Activated naive CD8-positive, alpha-beta T cell treated with anti-CD3 and anti-CD28 coated beads, Interleukin-2, amount 50 U/mL, for 24 hours (primary cell): Measurements from ENCODE around the gene TRIM38.
"Not testable (repeated sequence)": the region's sequence is repeated elsewhere in the genome, so short reads cannot be mapped to it uniquely, and the experiment has no call there.

Source experiments
- ATAC-seq: fragments of 150-1000 bp; cut with Tn5 transposase; one replicate; pipeline ENCODE4 v1.10.0; 2021
- DNase-seq: peaks from one replicate; pipeline ENCODE4 v3.0.0; 2021
- H3K27ac Mint-ChIP-seq: one replicate; pipeline ENCODE4 v1.8.0; 2021; ENCODE audit warnings: mild to moderate bottlenecking, mixed read lengths
- H3K27me3 Mint-ChIP-seq: one replicate; pipeline ENCODE4 v1.8.0; 2021; ENCODE audit warnings: mixed read lengths
- H3K36me3 Mint-ChIP-seq: one replicate; pipeline ENCODE4 v1.8.0; 2021; ENCODE audit warnings: low read depth, mixed read lengths
- H3K4me1 Mint-ChIP-seq: one replicate; pipeline ENCODE4 v1.8.0; 2021; ENCODE audit warnings: mixed read lengths
- H3K4me3 Mint-ChIP-seq: one replicate; pipeline ENCODE4 v1.8.0; 2021; ENCODE audit warnings: mild to moderate bottlenecking, moderate library complexity, mixed read lengths
- H3K9me3 Mint-ChIP-seq: one replicate; pipeline ENCODE4 v1.8.0; 2021; ENCODE audit warnings: mixed read lengths

The TRIM38 gene

DNA sequence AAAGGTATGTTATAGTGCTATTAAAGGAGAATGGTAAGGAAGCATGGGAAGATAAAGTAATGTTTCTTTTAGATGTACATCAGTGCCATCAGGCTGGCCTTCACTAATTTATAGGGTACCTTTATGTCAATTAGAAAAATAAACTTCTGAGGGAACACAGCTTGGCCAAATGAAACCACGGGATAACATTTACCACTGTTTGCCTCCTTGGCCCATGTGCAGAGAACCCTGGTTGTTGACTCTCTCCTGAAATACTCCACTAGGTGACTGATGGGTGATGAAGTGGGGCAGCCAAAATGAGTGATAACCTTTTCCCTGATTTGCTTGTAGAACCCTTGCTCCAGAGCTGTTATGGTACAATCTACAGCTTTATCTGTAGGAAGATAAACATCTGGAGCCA, 9.5 kb downstream of the TRIM38 start:
- no peak overlapping the region for H3K4me3 Mint-ChIP-seq
- H3K36me3 Mint-ChIP-seq: peaks cover 77% of the 10 kb centered on the region
- no peak for ATAC-seq
- H3K27ac Mint-ChIP-seq: peak overlapping the region; percentile 16
- H3K4me1 Mint-ChIP-seq: peaks cover 54% of the 10 kb centered on the region
- H3K9me3 Mint-ChIP-seq: no peaks in the 10 kb centered on the region
- no peak for DNase-seq
- H3K27me3 Mint-ChIP-seq: no peaks in the 10 kb centered on the region

DNA sequence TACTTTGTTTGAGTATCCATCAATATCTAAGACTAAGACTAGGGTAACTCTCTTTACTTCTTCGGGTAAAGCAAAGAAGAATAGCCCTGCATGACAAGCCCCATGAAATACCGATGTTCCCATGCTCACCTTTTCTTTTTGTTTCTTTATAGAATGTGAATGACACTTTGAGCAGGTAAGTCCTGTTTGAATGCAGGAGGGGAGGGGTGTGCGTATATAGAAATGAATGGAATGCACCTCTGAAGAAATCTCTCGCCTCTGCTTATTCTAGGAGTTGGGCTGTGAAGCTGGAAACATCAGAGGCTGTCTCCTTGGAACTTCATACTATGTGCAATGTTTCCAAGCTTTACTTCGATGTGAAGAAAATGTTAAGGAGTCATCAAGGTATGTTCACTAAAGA, 10.3 kb downstream of the TRIM38 start:
- Mint-ChIP-seq H3K36me3 (peaks cover 74% of the 10 kb centered on the region), H3K4me1 (peaks cover 48% of the 10 kb centered on the region), H3K27ac (no peak overlapping the region), H3K9me3 (no peaks in the 10 kb centered on the region), H3K27me3 (no peaks in the 10 kb centered on the region), H3K4me3 (no peak overlapping the region)
- no peak for ATAC-seq
- no peak for DNase-seq

DNA sequence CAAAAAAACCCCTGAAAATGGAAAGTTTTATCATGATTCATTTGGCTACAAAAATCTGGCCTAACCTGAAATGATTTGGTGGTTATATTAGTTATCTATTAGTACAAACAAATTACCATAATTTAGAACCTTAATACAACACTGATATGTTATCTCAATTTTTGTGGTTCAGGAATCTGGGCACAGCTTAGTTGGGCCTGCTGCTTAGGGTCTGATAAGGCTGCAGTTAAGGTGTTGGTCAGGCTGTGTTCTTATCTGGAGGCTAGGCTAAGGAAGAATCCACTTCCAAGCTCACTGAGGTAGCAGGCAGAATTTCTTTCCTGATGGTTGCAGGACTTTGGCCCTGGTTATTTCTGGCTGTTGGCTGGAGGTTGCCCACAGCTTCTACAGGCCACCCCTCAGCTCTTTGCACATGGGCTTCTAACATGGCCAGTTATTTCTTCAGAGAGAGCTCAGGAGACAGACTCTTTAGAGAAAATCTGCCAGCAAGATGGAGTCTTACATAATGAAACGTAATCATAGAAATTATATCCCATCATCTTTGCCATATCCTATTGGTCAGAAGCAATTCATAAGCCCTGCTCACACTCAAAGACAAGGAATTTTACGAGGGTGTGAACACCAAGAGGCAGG, 11.4 kb downstream of the TRIM38 start:
- ATAC-seq (no peak), DNase-seq (no peak)
- Mint-ChIP-seq H3K4me3 (no peak overlapping the region), H3K27me3 (no peaks in the 10 kb centered on the region), H3K36me3 (peaks cover 64% of the 10 kb centered on the region), H3K9me3 (no peaks in the 10 kb centered on the region), H3K27ac (no peak overlapping the region), H3K4me1 (peaks cover 38% of the 10 kb centered on the region)

DNA sequence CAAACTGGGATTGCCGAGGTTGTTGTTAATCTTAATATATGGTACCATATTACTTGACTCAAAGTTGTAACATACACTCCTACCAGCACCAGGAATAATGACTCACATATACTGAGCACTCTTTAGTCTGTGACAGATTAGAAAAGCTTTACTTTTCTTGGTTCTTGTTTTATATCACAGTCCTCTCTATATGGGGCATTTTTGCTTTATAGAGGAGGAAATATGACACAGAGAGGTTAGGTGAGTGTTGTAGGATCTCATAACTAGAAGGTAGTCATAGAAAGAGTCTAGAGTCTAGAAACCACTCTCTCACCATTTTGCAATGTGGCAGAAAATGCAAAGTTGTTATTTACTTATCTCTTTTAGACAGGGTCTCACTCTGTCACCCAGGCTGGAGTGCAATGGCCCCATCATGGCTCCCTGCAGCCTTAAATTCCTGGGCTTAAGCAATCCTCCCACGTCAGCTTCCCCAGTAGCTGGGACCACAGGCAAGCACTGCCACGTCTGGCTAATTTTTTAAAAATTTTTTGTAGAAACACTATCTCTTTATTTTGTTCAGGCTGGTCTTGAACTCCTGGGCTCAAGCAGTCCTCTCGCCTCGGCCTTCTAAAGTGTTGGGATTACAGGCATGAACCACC, 13.4 kb downstream of the TRIM38 start:
- Mint-ChIP-seq H3K4me1 (peaks cover 27% of the 10 kb centered on the region), H3K27ac (no peak overlapping the region)

DNA sequence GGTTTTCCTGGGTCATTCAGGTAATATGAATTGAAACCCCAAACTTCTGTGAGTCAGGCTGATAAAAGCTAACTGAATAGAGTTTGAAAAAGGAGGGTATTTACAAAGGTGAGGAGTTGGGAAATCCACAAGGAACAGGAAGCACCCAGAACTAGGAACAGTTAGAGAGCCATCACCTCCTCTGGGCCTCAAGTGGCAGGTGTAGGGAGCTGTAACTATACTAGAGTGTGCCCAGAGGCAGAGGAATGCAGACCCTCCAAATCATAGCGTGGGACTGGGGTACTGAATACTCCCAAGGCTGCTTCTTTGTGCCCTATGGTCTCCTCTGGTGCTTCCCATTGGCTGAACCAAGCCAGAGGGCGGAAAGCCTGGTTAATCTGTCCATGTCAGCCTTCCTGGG, 18.3 kb downstream of the TRIM38 start:
- Mint-ChIP-seq H3K9me3 (no peaks in the 10 kb centered on the region), H3K36me3 (peaks cover 48% of the 10 kb centered on the region), H3K27me3 (no peaks in the 10 kb centered on the region), H3K4me3 (no peak overlapping the region), H3K27ac (peak overlapping the region; percentile 46), H3K4me1 (peaks cover 15% of the 10 kb centered on the region)
- ATAC-seq (no peak), DNase-seq (no peak)

More for the DNA sequence above, 13.4 kb downstream of the TRIM38 start:
- DNase-seq: no peak
- H3K4me3 Mint-ChIP-seq: no peak overlapping the region
- H3K36me3 Mint-ChIP-seq: peaks cover 58% of the 10 kb centered on the region
- ATAC-seq: peak; percentile 85
- H3K27me3 Mint-ChIP-seq: no peaks in the 10 kb centered on the region
- H3K9me3 Mint-ChIP-seq: no peaks in the 10 kb centered on the region

DNA sequence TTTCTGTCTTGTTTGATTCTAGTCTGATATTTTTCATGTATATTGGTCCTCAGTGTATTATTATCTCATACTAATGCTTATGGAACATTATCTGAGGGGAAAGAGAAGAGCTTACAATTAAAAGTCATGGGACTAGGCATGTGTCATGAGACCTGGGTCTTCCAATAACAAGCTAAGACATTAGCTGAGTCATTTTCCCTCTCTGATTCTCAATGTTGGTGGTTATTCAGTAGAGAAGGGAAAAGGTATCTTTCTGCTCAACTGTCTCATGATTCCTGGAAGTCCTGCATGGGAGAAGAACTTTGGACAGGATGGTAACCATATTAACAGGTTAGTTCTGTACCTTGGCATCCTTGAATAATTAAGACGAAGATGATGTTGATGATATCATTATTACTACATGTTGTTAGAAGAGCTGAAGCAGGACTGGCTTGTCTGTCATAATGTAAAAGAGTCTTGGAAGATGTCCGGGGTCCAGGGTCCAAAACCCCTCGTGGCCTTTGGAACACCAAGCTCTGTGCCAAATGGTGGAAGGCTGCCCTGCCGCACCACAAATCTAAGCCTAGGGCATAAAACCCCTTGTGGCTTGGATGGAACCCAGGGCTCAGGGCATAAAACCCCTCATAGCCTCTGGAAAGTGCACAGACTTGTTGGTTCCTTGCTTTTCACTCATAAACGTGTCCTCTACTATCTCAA, 19.1 kb downstream of the TRIM38 start:
- peaks cover 11% of the 10 kb centered on the region for H3K4me1 Mint-ChIP-seq
- peak overlapping the region; percentile 8 for H3K27ac Mint-ChIP-seq
- peaks cover 42% of the 10 kb centered on the region for H3K36me3 Mint-ChIP-seq
- H3K27me3 Mint-ChIP-seq: no peaks in the 10 kb centered on the region
- H3K9me3 Mint-ChIP-seq: no peaks in the 10 kb centered on the region
- H3K4me3 Mint-ChIP-seq: no peak overlapping the region
- ATAC-seq (no peak), DNase-seq (no peak)

DNA sequence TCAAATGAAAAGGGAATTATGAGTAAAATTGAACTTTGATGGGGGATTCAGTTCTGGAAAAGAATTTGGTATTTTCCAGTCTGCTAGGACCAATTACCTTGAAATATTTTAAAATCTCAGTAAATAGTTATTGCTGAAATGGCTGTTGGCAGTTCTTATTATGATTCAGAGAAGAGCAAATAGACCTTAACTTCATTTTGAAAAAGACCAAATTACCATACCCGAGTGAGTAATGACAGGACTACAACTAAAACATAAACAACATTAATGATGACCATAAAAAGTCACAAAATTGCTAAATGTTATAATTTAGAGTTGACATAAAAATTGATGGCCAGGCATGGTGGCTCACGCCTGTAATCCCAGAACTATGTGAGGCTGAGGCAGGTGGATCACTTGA, 21.7 kb downstream of the TRIM38 start:
- no peak for DNase-seq
- peaks cover 41% of the 10 kb centered on the region for H3K36me3 Mint-ChIP-seq
- no peak for ATAC-seq
- no peak overlapping the region for H3K4me3 Mint-ChIP-seq
- H3K27ac Mint-ChIP-seq: no peak overlapping the region
- H3K9me3 Mint-ChIP-seq: no peaks in the 10 kb centered on the region
- H3K4me1 Mint-ChIP-seq: peaks cover 10% of the 10 kb centered on the region
- H3K27me3 Mint-ChIP-seq: no peaks in the 10 kb centered on the region

DNA sequence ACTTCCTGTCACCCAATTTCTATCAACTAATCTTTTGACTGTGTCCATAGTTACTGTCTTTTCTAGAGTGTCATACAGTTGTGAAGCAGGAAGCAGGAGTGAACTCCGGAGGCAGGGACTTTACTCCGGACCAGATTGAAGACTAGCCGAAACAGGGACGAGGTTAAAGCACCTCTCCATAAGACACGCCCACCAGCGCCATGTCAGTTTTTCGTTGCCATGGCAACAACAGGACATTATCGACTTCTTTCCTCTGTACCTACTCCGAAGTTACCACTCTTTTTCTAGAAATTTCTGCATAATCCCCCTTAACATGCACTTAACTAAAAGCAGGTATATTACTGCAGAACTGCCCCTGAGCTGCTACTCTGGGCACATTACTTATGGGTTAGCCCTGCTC, 25.2 kb downstream of the TRIM38 start:
- peak overlapping the region; percentile 39 for H3K27ac Mint-ChIP-seq
- no peak for DNase-seq
- H3K36me3 Mint-ChIP-seq: peaks cover 24% of the 10 kb centered on the region
- no peaks in the 10 kb centered on the region for H3K9me3 Mint-ChIP-seq
- H3K4me1 Mint-ChIP-seq: peaks cover 19% of the 10 kb centered on the region
- no peaks in the 10 kb centered on the region for H3K27me3 Mint-ChIP-seq
- no peak for ATAC-seq
- H3K4me3 Mint-ChIP-seq: no peak overlapping the region

DNA sequence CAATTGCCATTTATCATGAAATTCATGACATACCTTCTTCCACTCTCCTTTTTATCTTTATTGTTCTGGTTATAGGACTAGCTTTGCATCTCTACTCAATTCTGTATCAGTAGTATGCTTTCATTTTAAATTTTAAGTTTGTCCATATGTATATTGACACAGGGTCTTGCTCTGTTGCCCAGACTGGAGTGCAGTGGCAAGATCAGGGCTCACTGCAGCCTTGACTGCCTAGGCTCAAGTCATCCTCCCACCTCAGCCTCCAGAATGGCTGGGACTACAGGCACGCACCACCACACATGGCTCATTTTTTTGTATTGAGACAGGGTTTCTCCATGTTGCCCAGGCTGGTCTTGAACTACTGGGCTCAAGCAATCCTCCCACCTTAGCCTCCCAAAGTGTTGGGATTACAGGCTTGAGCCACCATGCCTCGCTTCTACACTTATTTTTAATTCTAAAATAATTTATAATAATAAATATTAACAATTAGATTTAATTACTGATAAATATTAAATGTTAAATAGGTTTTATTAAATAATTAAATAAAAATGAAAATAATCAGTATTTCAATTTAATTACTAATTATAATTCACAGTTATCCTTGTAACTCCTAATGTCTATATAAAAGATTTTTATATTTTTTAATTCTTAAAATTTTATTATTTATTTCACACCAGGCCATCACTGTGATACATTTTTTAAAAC, 27.7 kb downstream of the TRIM38 start:
- Mint-ChIP-seq H3K4me3 (no peak overlapping the region), H3K27ac (no peak overlapping the region), H3K9me3 (no peaks in the 10 kb centered on the region), H3K36me3 (peaks cover 11% of the 10 kb centered on the region), H3K27me3 (no peaks in the 10 kb centered on the region), H3K4me1 (peaks cover 28% of the 10 kb centered on the region)
- ATAC-seq (no peak), DNase-seq (no peak)

DNA sequence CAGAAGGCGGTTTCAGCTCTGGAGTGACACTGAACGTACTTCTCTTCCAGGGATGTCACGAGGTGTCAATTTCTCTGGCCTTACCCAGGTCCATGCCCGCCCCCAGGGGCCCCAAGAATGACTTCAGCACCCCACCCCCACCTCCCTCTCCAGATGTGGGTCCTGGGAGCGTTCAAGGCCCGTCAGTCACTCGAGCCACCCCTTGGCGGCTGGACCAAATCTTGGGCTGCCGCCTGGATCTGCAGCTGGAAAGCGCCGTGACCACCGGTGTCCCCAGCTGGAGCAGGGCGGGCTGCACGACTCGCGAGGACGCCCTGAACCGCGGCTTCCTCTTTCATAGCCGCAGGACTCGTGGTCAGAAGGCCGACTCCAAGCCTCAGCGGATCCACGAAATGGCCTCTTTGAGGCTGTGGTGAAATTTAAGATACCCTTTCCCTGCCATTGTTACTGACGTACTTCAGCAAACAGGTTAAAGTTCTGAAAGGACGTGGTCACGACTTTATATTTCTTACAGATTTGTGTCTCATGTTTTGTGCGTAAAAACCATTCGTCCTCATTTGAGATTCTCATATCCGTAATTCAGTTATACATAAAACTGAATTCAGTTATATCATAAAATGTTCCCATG, 29.3 kb downstream of the TRIM38 start:
- ATAC-seq (peak; percentile 29), DNase-seq (peak; percentile 59)
- Mint-ChIP-seq H3K27ac (peak overlapping the region; percentile 92), H3K36me3 (peaks cover 9% of the 10 kb centered on the region), H3K4me1 (peaks cover 29% of the 10 kb centered on the region), H3K4me3 (peak overlapping the region; percentile 93), H3K9me3 (no peaks in the 10 kb centered on the region), H3K27me3 (no peaks in the 10 kb centered on the region)

DNA sequence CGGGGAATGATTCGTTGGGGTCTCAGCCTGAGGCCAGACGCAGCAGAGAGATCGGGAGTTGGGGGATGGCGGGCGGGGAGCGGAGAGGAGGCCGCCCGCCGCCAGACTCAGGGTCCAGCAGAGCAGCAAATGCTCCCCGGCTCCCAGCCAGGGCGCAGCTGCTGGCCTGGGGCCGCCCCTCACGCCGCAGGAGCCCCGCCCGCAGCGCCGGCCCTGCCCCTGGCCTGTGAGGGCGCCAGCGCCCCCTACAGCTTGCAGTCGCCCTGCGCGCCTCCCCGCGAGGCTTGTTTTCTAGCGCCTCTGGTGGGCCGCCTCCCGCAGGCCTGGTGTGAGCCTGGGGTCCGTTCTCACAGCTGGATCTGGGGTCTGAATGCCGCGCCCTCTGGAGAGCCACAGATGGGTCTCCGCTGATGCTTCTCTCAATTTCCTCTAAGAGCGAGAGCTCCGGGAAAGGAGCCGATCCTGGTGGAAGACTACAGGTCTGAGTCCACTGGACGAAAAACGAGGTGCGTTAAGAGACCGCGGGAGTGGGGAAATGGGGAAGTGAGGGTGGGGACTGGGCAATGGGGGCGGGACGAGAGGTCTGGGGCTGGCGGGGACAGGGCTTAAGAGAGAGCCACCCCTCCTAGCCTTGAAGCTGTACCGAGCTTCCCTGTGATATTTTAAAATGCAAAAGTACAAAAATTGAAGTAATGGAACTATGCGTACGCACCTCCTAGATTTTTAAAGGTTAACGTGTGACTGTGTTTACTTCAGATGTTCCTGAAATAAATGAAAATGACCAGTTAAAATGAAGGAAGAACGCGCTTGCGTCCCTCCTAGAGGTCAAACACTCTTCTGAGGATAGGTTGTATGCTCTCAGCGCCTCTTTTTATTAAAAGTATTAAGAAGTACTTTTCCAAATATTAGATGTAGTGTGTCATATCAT, 30.1 kb downstream of the TRIM38 start:
- DNase-seq: peak; percentile 97
- Mint-ChIP-seq H3K27ac (peak overlapping the region; percentile 92), H3K4me1 (peaks cover 28% of the 10 kb centered on the region), H3K36me3 (peaks cover 6% of the 10 kb centered on the region), H3K4me3 (peak overlapping the region; percentile 93), H3K9me3 (no peaks in the 10 kb centered on the region), H3K27me3 (no peaks in the 10 kb centered on the region)
- peak; percentile 96 for ATAC-seq

DNA sequence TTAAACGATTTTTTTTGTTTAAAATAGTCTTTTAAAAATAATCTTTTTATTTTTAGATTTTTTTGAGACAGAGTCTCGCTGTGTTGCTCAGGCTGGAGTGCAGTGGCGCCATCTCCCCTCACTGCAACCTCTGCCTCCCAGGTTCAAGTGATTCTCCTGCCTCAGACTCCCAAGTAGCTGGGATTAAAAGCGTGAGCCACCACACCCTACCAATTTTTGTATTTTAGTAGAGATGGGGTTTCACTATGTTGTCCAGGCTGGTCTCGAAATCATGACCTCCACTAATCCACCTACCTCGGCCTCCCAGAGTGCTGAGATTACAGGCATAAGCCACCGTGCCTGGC, 30.7 kb downstream of the TRIM38 start:
- not testable (repeated sequence) for DNase-seq, H3K36me3 Mint-ChIP-seq, H3K27me3 Mint-ChIP-seq, ATAC-seq, H3K9me3 Mint-ChIP-seq, H3K27ac Mint-ChIP-seq
- Mint-ChIP-seq H3K4me1 (peaks cover 27% of the 10 kb centered on the region), H3K4me3 (peak overlapping the region; percentile 93)

DNA sequence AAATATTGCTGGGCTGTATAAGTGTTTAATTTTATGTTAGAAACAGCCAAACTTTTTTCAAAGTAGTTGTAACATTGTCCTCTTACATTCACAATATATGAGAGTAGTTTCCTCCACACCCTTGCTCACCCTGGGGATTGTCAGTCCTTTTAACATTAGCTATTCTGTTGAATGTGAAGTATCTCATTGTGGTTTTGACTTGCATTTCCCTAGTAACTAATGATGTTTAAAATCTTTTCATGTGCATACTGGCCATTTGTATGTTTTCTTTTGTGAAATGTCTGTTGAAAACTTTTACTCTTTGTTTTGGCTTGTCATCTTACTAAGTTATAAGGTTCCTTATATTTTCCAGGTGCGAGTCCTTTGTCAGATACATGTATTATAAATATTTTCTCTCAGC, 32.9 kb downstream of the TRIM38 start:
- Mint-ChIP-seq H3K4me3 (no peak overlapping the region), H3K36me3 (peaks cover 9% of the 10 kb centered on the region), H3K4me1 (peaks cover 27% of the 10 kb centered on the region), H3K27ac (no peak overlapping the region), H3K9me3 (no peaks in the 10 kb centered on the region), H3K27me3 (no peaks in the 10 kb centered on the region)
- ATAC-seq (no peak), DNase-seq (no peak)

DNA sequence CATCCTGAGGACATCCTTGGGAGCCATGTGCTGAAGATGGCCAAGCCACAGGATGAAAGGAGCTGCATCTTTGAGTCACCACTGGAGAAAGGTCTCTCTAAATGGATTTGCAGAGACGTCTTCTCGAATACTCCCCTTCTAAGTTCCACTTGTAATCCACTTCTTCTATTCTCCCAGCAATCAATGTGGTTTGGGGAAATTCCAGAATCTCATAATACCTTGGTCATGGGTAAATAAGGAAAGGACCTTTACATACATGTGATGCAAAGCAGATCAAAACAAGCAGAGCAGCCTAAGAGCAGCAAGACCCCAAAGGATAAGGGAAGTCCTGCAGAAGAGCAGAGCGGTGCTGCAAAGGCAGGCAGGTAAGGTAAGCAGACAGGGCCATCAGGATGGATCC, 35.3 kb downstream of the TRIM38 start:
- Mint-ChIP-seq H3K4me1 (peaks cover 13% of the 10 kb centered on the region), H3K27ac (no peak overlapping the region), H3K36me3 (peaks cover 14% of the 10 kb centered on the region), H3K4me3 (no peak overlapping the region), H3K9me3 (no peaks in the 10 kb centered on the region), H3K27me3 (no peaks in the 10 kb centered on the region)
- no peak for ATAC-seq
- DNase-seq: no peak
